T-cell (primary cell): Measurements from ENCODE around the gene SIRT6. TPM values are rescaled to one million over a fixed set of nuclear protein-coding genes. Genes with fewer than 3 reads are reported as not detected.

Experiments used
- ATAC-seq, 4 experiments: fragments of 200-7000 bp in 3 of 4; fragments of 150-1000 bp in 1 of 4; cut with Tn5 transposase; replicated peaks in 1 of 4; 1 replicate in 3 of 4; 2 replicates in 1 of 4; pipeline ENCODE4 v1.10.0; 2021; ENCODE audit warnings: moderate library complexity in 3 of 4, mild to moderate bottlenecking in 2 of 4, moderate number of reproducible peaks in 1 of 4
- CTCF ChIA-PET, 2 donors: fragments of 300-600 bp; sonication (Branson Sonifier 250); formaldehyde crosslinking; loops; one replicate each; lab custom pipeline; 2022; ENCODE audit warnings: antibody characterized with exemption in 2 of 2; lab: Charles Lee
- POLR2A ChIA-PET, 2 donors: fragments of 300-600 bp; sonication (Branson Sonifier 250); formaldehyde crosslinking; loops; one replicate each; lab custom pipeline; 2022; ENCODE audit warnings: antibody characterized with exemption in 2 of 2; lab: Charles Lee
- DNase-seq, 35 experiments: peaks; one replicate each; pipeline versions ENCODE4 v3.0.0 to v3.0.0-alpha.2; 2013 to 2023
- H3K27ac ChIP-seq: one replicate; pipeline ENCODE4 v1.5.1; 2013; ENCODE audit warnings: low read length
- H3K27me3 ChIP-seq, 2 experiments: replicated peaks in 1 of 2; 1 replicate in 1 of 2; 2 replicates in 1 of 2; pipeline versions ENCODE4 v1.6.1 to v1.7.0; 2013; ENCODE audit warnings: low read length in 1 of 2, mixed read lengths in 1 of 2; ENCODE audit not compliant: control insufficient read depth in 2 of 2, insufficient read depth in 2 of 2; ENCODE audit errors: extremely low read depth in 1 of 2
- H3K36me3 ChIP-seq, 2 donors: 1 replicate in 1 of 2; 2 replicates in 1 of 2; pipeline versions ENCODE4 v1.6.1 to v1.7.0; 2013; ENCODE audit warnings: low read length in 1 of 2; ENCODE audit not compliant: control insufficient read depth in 2 of 2, insufficient read depth in 1 of 2; ENCODE audit errors: extremely low read depth in 1 of 2
- H3K4me1 ChIP-seq, 2 experiments: 1 replicate in 1 of 2; 2 replicates in 1 of 2; pipeline versions ENCODE4 v1.6.1 to v1.7.0; 2013; ENCODE audit warnings: low read length in 2 of 2, mixed read lengths in 1 of 2; ENCODE audit not compliant: insufficient read depth in 2 of 2, control insufficient read depth in 1 of 2; ENCODE audit errors: extremely low read depth in 1 of 2
- H3K4me3 ChIP-seq, 2 donors: 1 replicate in 1 of 2; 2 replicates in 1 of 2; pipeline versions ENCODE4 v1.5.1 to v1.7.0; 2013; ENCODE audit warnings: mild to moderate bottlenecking in 2 of 2, low read length in 1 of 2, moderate library complexity in 1 of 2; ENCODE audit not compliant: control insufficient read depth in 1 of 2; ENCODE audit errors: extremely low read depth in 1 of 2
- H3K9me3 ChIP-seq: 2 replicates; pipeline ENCODE4 v1.7.0; 2013
- H3K27ac Mint-ChIP-seq, 2 donors: one replicate each; pipeline ENCODE4 v1.8.0; 2020 to 2021; ENCODE audit warnings: mild to moderate bottlenecking in 2 of 2, mixed read lengths in 2 of 2
- H3K27me3 Mint-ChIP-seq, 2 donors: one replicate each; pipeline ENCODE4 v1.8.0; 2021 to 2022; ENCODE audit warnings: mixed read lengths in 2 of 2
- H3K36me3 Mint-ChIP-seq: one replicate; pipeline ENCODE4 v1.8.0; 2021; ENCODE audit warnings: mixed read lengths
- H3K4me1 Mint-ChIP-seq, 3 donors: one replicate each; pipeline ENCODE4 v1.8.0; 2020 to 2022; ENCODE audit warnings: mixed read lengths in 3 of 3, mild to moderate bottlenecking in 1 of 3
- H3K4me3 Mint-ChIP-seq, 3 donors: one replicate each; pipeline ENCODE4 v1.8.0; 2020 to 2022; ENCODE audit warnings: mild to moderate bottlenecking in 3 of 3, mixed read lengths in 3 of 3, moderate library complexity in 3 of 3
- H3K9me3 Mint-ChIP-seq, 3 donors: one replicate each; pipeline ENCODE4 v1.8.0; 2020 to 2022; ENCODE audit warnings: mixed read lengths in 3 of 3
- WGBS: methylation state at CpG from one replicate; pipeline ENCODE4 v1.1.5; 2013; ENCODE audit warnings: missing lambda C conversion rate; ENCODE audit not compliant: insufficient coverage; 5-methylcytosine and 5-hydroxymethylcytosine counted together
- total RNA-seq, 35 experiments: library from RNA in 6 of 35; stranded (reverse) in 6 of 35; fragments of 120-200 nt in 1 of 35; gene quantifications; one replicate each; pipeline versions ENCODE4 v1.2.1 to v1.2.4 and lab custom pipeline; 2013 to 2026

Gene SIRT6
- total RNA-seq, 5 donors from 2014 or later (not counting 1 experiment from before 2014, with no cell fraction given) = 19.9 to 35.7 (median 30.0) TPM

DNA sequence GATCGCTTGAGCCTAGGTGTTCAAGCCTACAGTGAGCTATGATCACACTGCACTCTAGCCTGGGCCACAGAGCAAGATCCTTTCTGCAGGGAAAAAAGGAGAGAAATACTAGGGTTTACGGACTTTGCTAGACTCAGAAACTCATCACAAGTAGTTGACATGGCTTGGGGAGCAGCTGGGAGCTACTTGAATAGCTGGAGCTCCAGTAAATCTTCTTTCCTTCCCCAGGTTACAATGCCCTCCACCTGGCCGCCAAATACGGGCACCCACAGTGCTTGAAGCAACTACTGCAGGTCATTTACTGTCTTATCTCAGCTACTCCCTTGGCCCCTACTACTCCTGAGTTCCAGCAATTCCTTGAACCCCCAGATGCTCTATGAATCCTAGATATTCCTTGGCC lies 19.4 kb upstream of the SIRT6 start:
- Histone ChIP-seq H3K27ac (no peak overlapping the region), H3K27me3 (peaks cover 0 to 45% of the 10 kb centered on the region in 2 experiments), H3K4me3 (no peak overlapping the region), H3K36me3 (no peaks in the 10 kb centered on the region), H3K4me1 (peaks cover 0 to 3% of the 10 kb centered on the region in 2 experiments), H3K9me3 (no peaks in the 10 kb centered on the region)
- no peak overlapping the region for H3K27ac Mint-ChIP-seq
- ATAC-seq (no peak), DNase-seq (no peak)
- H3K27me3 Mint-ChIP-seq = peaks cover 19 to 25% of the 10 kb centered on the region in 2 donors
- H3K9me3 Mint-ChIP-seq = no peaks in the 10 kb centered on the region
- ChIA-PET CTCF (interaction anchor here in 1 of 2 donors (0.6 kb wide), 2 partner anchors 123 to 214 kb away, joined by 3 to 6 read pairs; no protein-coding TSS in a partner anchor), POLR2A (no interaction called here)
- H3K4me1 Mint-ChIP-seq = peaks cover 8 to 17% (median 10%) of the 10 kb centered on the region in 3 donors
- 82% methylated on average over 3 of the region's 4 CpGs for WGBS
- H3K4me3 Mint-ChIP-seq = no peak overlapping the region
- H3K36me3 Mint-ChIP-seq = no peaks in the 10 kb centered on the region

DNA sequence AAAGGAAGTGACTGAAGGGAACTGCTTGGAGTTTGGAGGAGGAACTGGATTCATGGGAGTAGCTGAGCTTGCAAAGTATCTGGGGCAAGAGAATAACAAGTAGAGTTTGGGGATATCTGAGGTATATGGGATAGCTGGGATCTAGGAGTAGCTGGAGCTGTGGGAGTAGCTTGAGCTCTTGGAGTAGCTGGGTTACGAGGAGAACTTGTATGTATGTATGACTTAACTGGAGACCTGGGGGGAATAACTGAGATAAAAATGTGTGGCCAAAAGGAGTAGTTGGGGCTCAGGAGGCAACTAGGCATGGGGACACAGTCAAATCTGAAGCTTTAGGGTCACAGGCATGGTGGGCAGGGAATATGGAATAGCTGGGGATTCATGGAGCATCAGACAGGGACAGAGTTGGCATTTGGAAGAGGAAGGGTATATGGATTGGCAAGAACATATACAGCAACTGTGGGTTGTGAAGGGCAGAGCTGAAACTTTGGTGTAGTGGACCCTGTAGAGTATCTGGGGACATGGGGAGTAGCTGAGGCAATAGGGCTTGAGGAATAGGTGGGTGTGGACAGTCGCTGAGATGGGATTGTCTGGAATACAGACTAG lies 18.7 kb upstream of the SIRT6 start:
- H3K27ac ChIP-seq = no peak overlapping the region
- POLR2A ChIA-PET = no interaction called here
- CTCF ChIA-PET = interaction anchor here in 1 of 2 donors (0.6 kb wide), 1 partner anchor 122 kb away, joined by 3 read pairs; no protein-coding TSS in a partner anchor
- H3K4me1 ChIP-seq = peaks cover 0 to 3% of the 10 kb centered on the region in 2 experiments
- 51% methylated on average over 2 of the region's 2 CpGs for WGBS
- DNase-seq = no peak
- Mint-ChIP-seq H3K27ac (no peak overlapping the region), H3K36me3 (no peaks in the 10 kb centered on the region), H3K4me1 (peaks cover 8 to 17% (median 10%) of the 10 kb centered on the region in 3 donors), H3K27me3 (peaks cover 23 to 32% of the 10 kb centered on the region in 2 donors), H3K9me3 (no peaks in the 10 kb centered on the region), H3K4me3 (no peak overlapping the region)
- no peak for ATAC-seq
- H3K27me3 ChIP-seq = peaks cover 0 to 47% of the 10 kb centered on the region in 2 experiments
- H3K36me3 ChIP-seq = no peaks in the 10 kb centered on the region
- H3K9me3 ChIP-seq = no peaks in the 10 kb centered on the region
- no peak overlapping the region for H3K4me3 ChIP-seq

GRCh38 chr19:4199699-4200293 lies 17.4 kb upstream of the SIRT6 start:
- no peaks in the 10 kb centered on the region for H3K9me3 ChIP-seq
- H3K36me3 ChIP-seq = no peaks in the 10 kb centered on the region
- peaks cover 8 to 17% (median 10%) of the 10 kb centered on the region in 3 donors for H3K4me1 Mint-ChIP-seq
- no peak overlapping the region for H3K27ac ChIP-seq
- H3K4me3 Mint-ChIP-seq = no peak overlapping the region
- H3K27ac Mint-ChIP-seq = no peak overlapping the region
- POLR2A ChIA-PET = interaction anchor here in 1 of 2 donors (0.5 kb wide), 1 partner anchor 12 kb away, joined by 8 read pairs; no protein-coding TSS in a partner anchor
- peaks cover 3 to 53% of the 10 kb centered on the region in 2 experiments for H3K27me3 ChIP-seq
- WGBS = 82% methylated on average over 33 of the region's 33 CpGs
- no peaks in the 10 kb centered on the region for H3K36me3 Mint-ChIP-seq
- no peak for DNase-seq
- peaks cover 33 to 44% of the 10 kb centered on the region in 2 donors for H3K27me3 Mint-ChIP-seq
- H3K4me1 ChIP-seq = peaks cover 0 to 3% of the 10 kb centered on the region in 2 experiments
- no peak overlapping the region for H3K4me3 ChIP-seq
- CTCF ChIA-PET = no interaction called here
- no peak for ATAC-seq
- no peaks in the 10 kb centered on the region for H3K9me3 Mint-ChIP-seq

- H3K9me3 ChIP-seq = no peaks in the 10 kb centered on the region
- peaks cover 40 to 53% of the 10 kb centered on the region in 2 donors for H3K27me3 Mint-ChIP-seq
- ChIA-PET POLR2A (no interaction called here), CTCF (no interaction called here)
- H3K27ac ChIP-seq = no peak overlapping the region
- no peaks in the 10 kb centered on the region for H3K36me3 Mint-ChIP-seq
- H3K36me3 ChIP-seq = no peaks in the 10 kb centered on the region
- peak overlapping the region in 1 of 3 donors; percentile 21 for H3K4me3 Mint-ChIP-seq
- H3K9me3 Mint-ChIP-seq = no peaks in the 10 kb centered on the region
- DNase-seq (no peak), ATAC-seq (no peak)
- no peak overlapping the region for H3K4me3 ChIP-seq
- peak overlapping the region in 1 of 2 donors; percentile 53 for H3K27ac Mint-ChIP-seq
- peaks cover 6 to 13% (median 10%) of the 10 kb centered on the region in 3 donors for H3K4me1 Mint-ChIP-seq
- H3K4me1 ChIP-seq = no peaks in the 10 kb centered on the region
- peaks cover 3 to 60% of the 10 kb centered on the region in 2 experiments for H3K27me3 ChIP-seq
- 26% methylated on average over 9 of the region's 28 CpGs for WGBS
These were observed 16.2 kb upstream of the SIRT6 start for GRCh38 chr19:4198467-4199126.

DNA sequence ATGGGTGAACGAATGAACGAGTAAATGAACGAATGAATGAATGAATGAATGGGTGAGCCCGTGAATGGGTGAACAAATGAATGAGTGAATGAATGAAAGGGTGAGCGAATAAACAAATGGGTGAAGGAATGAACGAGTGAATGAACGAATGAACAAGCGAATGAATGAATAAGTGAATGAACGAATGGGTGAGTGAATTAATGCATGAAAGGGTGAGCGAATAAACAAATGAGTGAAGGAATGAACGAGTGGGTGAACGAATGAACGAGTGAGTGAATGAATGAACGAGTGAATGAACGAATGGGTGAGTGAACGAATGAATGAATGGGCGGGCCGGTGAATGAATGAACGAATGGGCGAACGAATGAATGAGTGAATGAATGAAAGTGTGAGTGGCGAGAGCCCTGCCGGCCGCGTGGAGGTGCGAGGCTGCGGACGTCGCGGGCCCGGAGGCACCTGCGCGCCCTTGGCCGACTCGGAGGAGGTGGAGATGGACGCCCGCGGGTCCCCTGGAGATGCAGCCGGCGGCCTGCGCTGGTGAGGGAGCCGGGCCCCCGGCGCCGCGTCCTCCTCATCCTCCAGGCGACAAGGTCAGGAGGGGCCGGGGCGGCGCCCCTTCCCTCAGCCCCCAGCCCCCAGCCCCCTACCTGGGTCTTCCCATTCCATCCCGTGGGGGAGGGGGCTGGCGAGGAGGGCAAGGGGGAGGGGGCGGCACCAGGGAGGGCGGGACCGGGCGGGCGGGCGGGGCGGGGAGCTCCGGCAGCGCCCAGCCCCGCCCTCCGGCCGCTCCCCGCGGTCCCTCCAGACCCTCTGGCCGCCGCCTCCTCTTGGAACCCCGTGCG lies 15.5 kb upstream of the SIRT6 start:
- POLR2A ChIA-PET = no interaction called here

More for the DNA sequence above, 15.5 kb upstream of the SIRT6 start:
- H3K27ac ChIP-seq = no peak overlapping the region
- CTCF ChIA-PET = no interaction called here
- peak overlapping the region in 1 of 2 donors; percentile 27 for H3K27ac Mint-ChIP-seq
- no peak overlapping the region for H3K4me3 ChIP-seq
- ATAC-seq (no peak), DNase-seq (no peak)
- H3K9me3 Mint-ChIP-seq = no peaks in the 10 kb centered on the region
- H3K36me3 ChIP-seq = no peaks in the 10 kb centered on the region
- WGBS = 28% methylated on average over 39 of the region's 70 CpGs
- H3K36me3 Mint-ChIP-seq = no peaks in the 10 kb centered on the region
- no peaks in the 10 kb centered on the region for H3K4me1 ChIP-seq
- peaks cover 6 to 13% (median 10%) of the 10 kb centered on the region in 3 donors for H3K4me1 Mint-ChIP-seq
- H3K27me3 Mint-ChIP-seq = peaks cover 40 to 59% of the 10 kb centered on the region in 2 donors
- peak overlapping the region in 1 of 3 donors; percentile 16 for H3K4me3 Mint-ChIP-seq
- no peaks in the 10 kb centered on the region for H3K9me3 ChIP-seq
- H3K27me3 ChIP-seq = peaks cover 3 to 64% of the 10 kb centered on the region in 2 experiments
